CD14-positive monocyte (primary cell): ENCODE results near the gene NEK10. TPM values are rescaled to one million over a fixed set of nuclear protein-coding genes. Genes with fewer than 3 reads are reported as not detected.

Experiments
- DNase-seq, 3 donors: peaks; one replicate each; pipeline ENCODE4 v3.0.0-alpha.2; 2011 to 2022
- H2AFZ ChIP-seq: 2 replicates; pipeline ENCODE4 v1.6.0; 2012; ENCODE audit warnings: mild to moderate bottlenecking, low read depth, low read length, inconsistent platforms; ENCODE audit not compliant: insufficient read depth, poor library complexity, severe bottlenecking
- H3K27ac ChIP-seq, 2 donors: 1 replicate in 1 of 2; 2 replicates in 1 of 2; pipeline ENCODE4 v1.5.1; 2012 to 2013; ENCODE audit warnings: low read length in 2 of 2, control low read depth in 1 of 2, inconsistent platforms in 1 of 2, low read depth in 1 of 2, mild to moderate bottlenecking in 1 of 2
- H3K27me3 ChIP-seq, 2 donors: one replicate each; pipeline versions ENCODE4 v1.6.0 to v1.6.1; 2011 to 2013; ENCODE audit warnings: low read length in 2 of 2; ENCODE audit not compliant: control insufficient read depth in 2 of 2, insufficient read depth in 2 of 2
- H3K36me3 ChIP-seq, 2 donors: replicated peaks in 1 of 2; 1 replicate in 1 of 2; 2 replicates in 1 of 2; pipeline versions ENCODE4 v1.5.1 to v1.6.1; 2012 to 2013; ENCODE audit warnings: low read length in 2 of 2, control low read depth in 1 of 2, inconsistent platforms in 1 of 2, mild to moderate bottlenecking in 1 of 2; ENCODE audit not compliant: insufficient read depth in 2 of 2, control insufficient read depth in 1 of 2
- H3K4me1 ChIP-seq, 2 donors: 1 replicate in 1 of 2; 2 replicates in 1 of 2; pipeline versions ENCODE4 v1.5.1 to v1.6.1; 2012 to 2013; ENCODE audit warnings: low read length in 2 of 2, control low read depth in 1 of 2, inconsistent platforms in 1 of 2, mild to moderate bottlenecking in 1 of 2, moderate library complexity in 1 of 2; ENCODE audit not compliant: insufficient read depth in 2 of 2, control insufficient read depth in 1 of 2
- H3K4me2 ChIP-seq: replicated peaks from 2 replicates; pipeline ENCODE3; 2012; ENCODE audit warnings: low read length, moderate library complexity, mild to moderate bottlenecking; ENCODE audit not compliant: poor library complexity, severe bottlenecking; ENCODE audit errors: extremely low read depth
- H3K4me3 ChIP-seq, 3 experiments: fragments of 200-600 bp in 1 of 3; sonication (generic) in 1 of 3; replicated peaks in 1 of 3; 1 replicate in 2 of 3; 2 replicates in 1 of 3; pipeline ENCODE4 v1.5.1; 2011 to 2013; ENCODE audit warnings: low read length in 3 of 3, mild to moderate bottlenecking in 3 of 3, control low read depth in 2 of 3, low read depth in 2 of 3, inconsistent platforms in 1 of 3, moderate library complexity in 1 of 3
- H3K79me2 ChIP-seq: 2 replicates; pipeline ENCODE4 v1.6.0; 2012; ENCODE audit warnings: mild to moderate bottlenecking, control low read depth, inconsistent platforms, low read length, moderate library complexity; ENCODE audit not compliant: insufficient read depth
- H3K9ac ChIP-seq: 2 replicates; pipeline ENCODE4 v1.6.0; 2017; ENCODE audit warnings: low read length, mild to moderate bottlenecking; ENCODE audit not compliant: insufficient read depth, poor library complexity, severe bottlenecking
- H3K9me3 ChIP-seq, 2 donors: replicated peaks in 1 of 2; 1 replicate in 1 of 2; 2 replicates in 1 of 2; pipeline versions ENCODE4 v1.5.1 to v1.6.1; 2012 to 2013; ENCODE audit warnings: low read length in 2 of 2, control low read depth in 1 of 2; ENCODE audit not compliant: control insufficient read depth in 1 of 2, insufficient read depth in 1 of 2
- H4K20me1 ChIP-seq: 2 replicates; pipeline ENCODE4 v1.6.0; 2012; ENCODE audit warnings: mild to moderate bottlenecking, low read length, control low read depth, moderate library complexity; ENCODE audit not compliant: insufficient read depth
- H3K27ac Mint-ChIP-seq, 7 donors: one replicate each; pipeline ENCODE4 v1.8.0; 2020; ENCODE audit warnings: mild to moderate bottlenecking in 7 of 7, mixed read lengths in 7 of 7, moderate library complexity in 6 of 7, inconsistent platforms in 2 of 7
- H3K27me3 Mint-ChIP-seq, 3 donors: one replicate each; pipeline ENCODE4 v1.8.0; 2021 to 2022; ENCODE audit warnings: low read depth in 3 of 3, mild to moderate bottlenecking in 3 of 3, mixed read lengths in 3 of 3, moderate library complexity in 3 of 3, inconsistent platforms in 1 of 3
- H3K36me3 Mint-ChIP-seq, 2 donors: one replicate each; pipeline ENCODE4 v1.8.0; 2020; ENCODE audit warnings: mixed read lengths in 2 of 2, inconsistent platforms in 1 of 2, mild to moderate bottlenecking in 1 of 2
- H3K4me1 Mint-ChIP-seq: one replicate; pipeline ENCODE4 v1.8.0; 2020; ENCODE audit warnings: mild to moderate bottlenecking, mixed read lengths
- H3K4me3 Mint-ChIP-seq, 2 donors: one replicate each; pipeline ENCODE4 v1.8.0; 2020; ENCODE audit warnings: mild to moderate bottlenecking in 2 of 2, mixed read lengths in 2 of 2, moderate library complexity in 1 of 2
- H3K9me3 Mint-ChIP-seq, 7 donors: one replicate each; pipeline ENCODE4 v1.8.0; 2020 to 2022; ENCODE audit warnings: mixed read lengths in 7 of 7, mild to moderate bottlenecking in 6 of 7, moderate library complexity in 6 of 7, inconsistent platforms in 2 of 7
- WGBS: methylation state at CpG from one replicate; pipeline ENCODE4 v1.1.5; 2013; ENCODE audit warnings: missing lambda C conversion rate; ENCODE audit not compliant: insufficient coverage; 5-methylcytosine and 5-hydroxymethylcytosine counted together
- intact Hi-C, 2 donors: fragments of 100-400 bp; cut with micrococcal nuclease; formaldehyde crosslinking; loops; one replicate each; pipeline versions ENCODE4 v1.15.0 to v1.15.1; 2023
- polyA plus RNA-seq, 3 donors: library from polyadenylated mRNA; depleted of rRNA in 1 of 3; unstranded in 2 of 3; stranded (reverse) in 1 of 3; fragments of 300-500 nt in 2 of 3; fragments of >200 nt in 1 of 3; fragmentation: Illumina TruSeq in 2 of 3; gene quantifications; 1 replicate in 2 of 3; 2 replicates in 1 of 3; pipeline ENCODE4 v1.2.3, GENCODE V29; 2012 to 2021
- TF ChIP-seq, protein P1 (sequence below): fragments of 200-600 bp; IDR thresholded peaks from one replicate; pipeline ENCODE4 v1.8.0; 2022; ENCODE audit warnings: antibody characterized with exemption, mild to moderate bottlenecking

NEK10 gene
- polyA plus RNA-seq, 3 donors, result not detected

- intact Hi-C loops, result no loop called here
- no peak for DNase-seq
- Histone ChIP-seq H3K36me3 (no peaks in the 10 kb centered on the region), H3K79me2 (no peaks in the 10 kb centered on the region), H2AFZ (no peak overlapping the region), H3K9ac (no peak overlapping the region), H3K27ac (no peak overlapping the region), H3K4me3 (no peak overlapping the region), H3K4me2 (no peak overlapping the region), H4K20me1 (no peaks in the 10 kb centered on the region), H3K9me3 (no peaks in the 10 kb centered on the region), H3K4me1 (no peaks in the 10 kb centered on the region), H3K27me3 (no peaks in the 10 kb centered on the region)
- WGBS, result 89% methylated on average over 3 of the region's 3 CpGs
- TF ChIP-seq, protein P1, sequence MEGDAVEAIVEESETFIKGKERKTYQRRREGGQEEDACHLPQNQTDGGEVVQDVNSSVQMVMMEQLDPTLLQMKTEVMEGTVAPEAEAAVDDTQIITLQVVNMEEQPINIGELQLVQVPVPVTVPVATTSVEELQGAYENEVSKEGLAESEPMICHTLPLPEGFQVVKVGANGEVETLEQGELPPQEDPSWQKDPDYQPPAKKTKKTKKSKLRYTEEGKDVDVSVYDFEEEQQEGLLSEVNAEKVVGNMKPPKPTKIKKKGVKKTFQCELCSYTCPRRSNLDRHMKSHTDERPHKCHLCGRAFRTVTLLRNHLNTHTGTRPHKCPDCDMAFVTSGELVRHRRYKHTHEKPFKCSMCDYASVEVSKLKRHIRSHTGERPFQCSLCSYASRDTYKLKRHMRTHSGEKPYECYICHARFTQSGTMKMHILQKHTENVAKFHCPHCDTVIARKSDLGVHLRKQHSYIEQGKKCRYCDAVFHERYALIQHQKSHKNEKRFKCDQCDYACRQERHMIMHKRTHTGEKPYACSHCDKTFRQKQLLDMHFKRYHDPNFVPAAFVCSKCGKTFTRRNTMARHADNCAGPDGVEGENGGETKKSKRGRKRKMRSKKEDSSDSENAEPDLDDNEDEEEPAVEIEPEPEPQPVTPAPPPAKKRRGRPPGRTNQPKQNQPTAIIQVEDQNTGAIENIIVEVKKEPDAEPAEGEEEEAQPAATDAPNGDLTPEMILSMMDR, result no peak
- peaks cover 0 to 6% (median 6%) of the 10 kb centered on the region in 3 donors for H3K27me3 Mint-ChIP-seq
- H3K36me3 Mint-ChIP-seq, result no peaks in the 10 kb centered on the region
- no peaks in the 10 kb centered on the region for H3K4me1 Mint-ChIP-seq
- H3K9me3 Mint-ChIP-seq, result no peaks in the 10 kb centered on the region
- no peak overlapping the region for H3K27ac Mint-ChIP-seq
- no peak overlapping the region for H3K4me3 Mint-ChIP-seq
Observed at GRCh38 chr3:27127879-27128278, 241.3 kb downstream of the NEK10 start.

DNA sequence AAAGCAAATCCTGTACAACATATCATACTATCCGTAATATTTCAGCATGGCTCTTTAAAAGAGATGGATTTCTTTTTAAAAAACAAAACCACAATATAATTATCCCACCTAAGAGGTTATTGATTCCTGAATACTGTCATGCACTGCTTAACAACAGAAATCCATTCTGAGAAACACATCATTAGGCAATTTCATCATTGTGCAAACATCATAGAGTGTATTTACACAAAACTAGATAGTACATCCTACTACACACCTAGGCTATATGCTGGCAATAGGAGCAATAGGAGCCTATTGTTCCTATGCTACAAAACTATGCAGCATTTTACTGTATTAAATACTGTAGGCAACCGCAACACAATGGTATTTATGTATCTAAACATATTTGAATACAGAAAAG lies 242.0 kb downstream of the NEK10 start:
- Histone ChIP-seq H3K27me3 (no peaks in the 10 kb centered on the region), H3K4me3 (no peak overlapping the region), H3K27ac (no peak overlapping the region), H2AFZ (no peak overlapping the region), H3K9me3 (no peaks in the 10 kb centered on the region), H3K4me2 (no peak overlapping the region), H3K36me3 (no peaks in the 10 kb centered on the region), H3K4me1 (no peaks in the 10 kb centered on the region), H3K79me2 (no peaks in the 10 kb centered on the region), H4K20me1 (no peaks in the 10 kb centered on the region), H3K9ac (no peak overlapping the region)
- intact Hi-C loops, result no loop called here
- no CpG with 5 or more reads among the region's 2 CpGs for WGBS
- Mint-ChIP-seq H3K9me3 (no peaks in the 10 kb centered on the region), H3K27me3 (peaks cover under 1 to 6% (median 5%) of the 10 kb centered on the region in 3 donors), H3K27ac (no peak overlapping the region), H3K4me1 (no peaks in the 10 kb centered on the region), H3K4me3 (no peak overlapping the region), H3K36me3 (no peaks in the 10 kb centered on the region)
- TF ChIP-seq, protein P1, result no peak
- DNase-seq, result no peak
